ENCODE data around the gene GLI3. TPM values are rescaled to one million over a fixed set of nuclear protein-coding genes. Genes with fewer than 3 reads are reported as not detected.

The GLI3 gene
- polyA plus RNA-seq, 1 of the 3 experiments (the other 2 are of a cell fraction) = 0.08 TPM

GRCh38 chr7:42145539-42145938 lies 91.5 kb downstream of the GLI3 start:
- no peaks in the 10 kb centered on the region for H3K9me3 ChIP-seq
- H3F3A ChIP-seq (replicated peaks; ENCODE audit: insufficient read depth) = no peaks in the 10 kb centered on the region
- TF ChIP-seq GATA2 (CRISPR knock-in tag; IDR thresholded peaks at IDR 0.05) (no peak), IRF3 (IDR thresholded peaks at IDR 0.05; ENCODE audit: low read depth, low read length) (no peak), MXI1 (IDR thresholded peaks at IDR 0.05; ENCODE audit: low read depth, low read length) (no peak), RXRA (IDR thresholded peaks at IDR 0.05; ENCODE audit: borderline replicate concordance, low read depth) (no peak), NRF1 (IDR thresholded peaks at IDR 0.05; ENCODE audit: low read depth, low read length) (no peak), EP300 (IDR thresholded peaks at IDR 0.05; ENCODE audit: borderline replicate concordance in 1 of 2, low read depth in 1 of 2, low read length in 1 of 2) (no peak)
- TF ChIP-seq, protein P1, sequence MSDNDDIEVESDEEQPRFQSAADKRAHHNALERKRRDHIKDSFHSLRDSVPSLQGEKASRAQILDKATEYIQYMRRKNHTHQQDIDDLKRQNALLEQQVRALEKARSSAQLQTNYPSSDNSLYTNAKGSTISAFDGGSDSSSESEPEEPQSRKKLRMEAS (IDR thresholded peaks at IDR 0.05; ENCODE audit: low read depth) = no peak
- TF ChIP-seq, protein P2, sequence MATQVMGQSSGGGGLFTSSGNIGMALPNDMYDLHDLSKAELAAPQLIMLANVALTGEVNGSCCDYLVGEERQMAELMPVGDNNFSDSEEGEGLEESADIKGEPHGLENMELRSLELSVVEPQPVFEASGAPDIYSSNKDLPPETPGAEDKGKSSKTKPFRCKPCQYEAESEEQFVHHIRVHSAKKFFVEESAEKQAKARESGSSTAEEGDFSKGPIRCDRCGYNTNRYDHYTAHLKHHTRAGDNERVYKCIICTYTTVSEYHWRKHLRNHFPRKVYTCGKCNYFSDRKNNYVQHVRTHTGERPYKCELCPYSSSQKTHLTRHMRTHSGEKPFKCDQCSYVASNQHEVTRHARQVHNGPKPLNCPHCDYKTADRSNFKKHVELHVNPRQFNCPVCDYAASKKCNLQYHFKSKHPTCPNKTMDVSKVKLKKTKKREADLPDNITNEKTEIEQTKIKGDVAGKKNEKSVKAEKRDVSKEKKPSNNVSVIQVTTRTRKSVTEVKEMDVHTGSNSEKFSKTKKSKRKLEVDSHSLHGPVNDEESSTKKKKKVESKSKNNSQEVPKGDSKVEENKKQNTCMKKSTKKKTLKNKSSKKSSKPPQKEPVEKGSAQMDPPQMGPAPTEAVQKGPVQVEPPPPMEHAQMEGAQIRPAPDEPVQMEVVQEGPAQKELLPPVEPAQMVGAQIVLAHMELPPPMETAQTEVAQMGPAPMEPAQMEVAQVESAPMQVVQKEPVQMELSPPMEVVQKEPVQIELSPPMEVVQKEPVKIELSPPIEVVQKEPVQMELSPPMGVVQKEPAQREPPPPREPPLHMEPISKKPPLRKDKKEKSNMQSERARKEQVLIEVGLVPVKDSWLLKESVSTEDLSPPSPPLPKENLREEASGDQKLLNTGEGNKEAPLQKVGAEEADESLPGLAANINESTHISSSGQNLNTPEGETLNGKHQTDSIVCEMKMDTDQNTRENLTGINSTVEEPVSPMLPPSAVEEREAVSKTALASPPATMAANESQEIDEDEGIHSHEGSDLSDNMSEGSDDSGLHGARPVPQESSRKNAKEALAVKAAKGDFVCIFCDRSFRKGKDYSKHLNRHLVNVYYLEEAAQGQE (IDR thresholded peaks at IDR 0.05; ENCODE audit: low read depth, low read length) = no peak
- 0 out of 2 replicates have a peak, but pooled peaks cover 3% of the 10 kb centered on the region for H3K9me2 ChIP-seq
- H3K4me3 ChIP-seq (ENCODE audit: low read depth in 2 of 2, low read length in 1 of 2) = no peak overlapping the region
- H2AFZ ChIP-seq (ENCODE audit: low read depth) = no peak overlapping the region
- POLR2A ChIA-PET = no interaction called here
- H3K27ac ChIP-seq (ENCODE audit: low read depth in 2 of 2, low read length in 1 of 2) = no peak overlapping the region
- no peak for DNase-seq
- no peaks in the 10 kb centered on the region for H3K4me1 ChIP-seq (ENCODE audit: control insufficient read depth in 1 of 2, insufficient read depth in 2 of 2, low read depth in 1 of 2, low read length in 1 of 2)
- CTCF ChIA-PET = no interaction called here
- peaks cover 71% of the 10 kb centered on the region for H3K27me3 ChIP-seq (ENCODE audit: insufficient read depth)
- H3K36me3 ChIP-seq (replicated peaks in 1 of 2; ENCODE audit: control insufficient read depth in 1 of 2, insufficient read depth in 2 of 2, low read length in 1 of 2) = no peaks in the 10 kb centered on the region
- H3K9ac ChIP-seq = no peak overlapping the region
- H4K20me1 ChIP-seq (ENCODE audit: insufficient read depth) = no peaks in the 10 kb centered on the region
- no peaks in the 10 kb centered on the region for H3K79me2 ChIP-seq (ENCODE audit: insufficient read depth)
- H3K4me2 ChIP-seq = no peak overlapping the region

- Histone ChIP-seq H3K4me1 (ENCODE audit: control insufficient read depth in 1 of 2, insufficient read depth in 2 of 2, low read depth in 1 of 2, low read length in 1 of 2) (no peaks in the 10 kb centered on the region), H3K4me2 (no peak overlapping the region), H3F3A (replicated peaks; ENCODE audit: insufficient read depth) (no peaks in the 10 kb centered on the region), H2AFZ (ENCODE audit: low read depth) (no peak overlapping the region), H3K27me3 (ENCODE audit: insufficient read depth) (peaks cover 66% of the 10 kb centered on the region), H3K9me3 (no peaks in the 10 kb centered on the region), H3K79me2 (ENCODE audit: insufficient read depth) (no peaks in the 10 kb centered on the region), H3K9ac (no peak overlapping the region), H4K20me1 (ENCODE audit: insufficient read depth) (no peaks in the 10 kb centered on the region), H3K4me3 (ENCODE audit: low read depth in 2 of 2, low read length in 1 of 2) (no peak overlapping the region), H3K27ac (ENCODE audit: low read depth in 2 of 2, low read length in 1 of 2) (no peak overlapping the region), H3K9me2 (0 out of 2 replicates have a peak, but pooled peaks cover 3% of the 10 kb centered on the region), H3K36me3 (replicated peaks in 1 of 2; ENCODE audit: control insufficient read depth in 1 of 2, insufficient read depth in 2 of 2, low read length in 1 of 2) (no peaks in the 10 kb centered on the region)
- CTCF ChIA-PET = interaction anchor here (0.7 kb wide), 1 partner anchor 85 kb away, joined by 4 read pairs; no protein-coding TSS in a partner anchor
- WGBS (ENCODE audit: low lambda C conversion rate) = 23% methylated on average over 4 of the region's 4 CpGs
- POLR2A ChIA-PET = no interaction called here
- no peak for DNase-seq
- TF ChIP-seq NRF1 (IDR thresholded peaks at IDR 0.05; ENCODE audit: low read depth, low read length) (no peak), RCOR1 (IDR thresholded peaks at IDR 0.05; ENCODE audit: low read length) (no peak), EZH2phosphoT487 (IDR thresholded peaks at IDR 0.05; ENCODE audit: borderline replicate concordance, low read depth) (no peak), TCF12 (IDR thresholded peaks at IDR 0.05) (no peak), RFX5 (IDR thresholded peaks at IDR 0.05; ENCODE audit: low read length) (no peak), CHD2 (IDR thresholded peaks at IDR 0.05; ENCODE audit: low read length, partially characterized antibody) (no peak), SMC3 (IDR thresholded peaks at IDR 0.05; ENCODE audit: low read depth, low read length) (no peak), ELF1 (IDR thresholded peaks at IDR 0.05) (no peak), TEAD4 (IDR thresholded peaks at IDR 0.05; ENCODE audit: borderline replicate concordance, insufficient read depth) (no peak), EP300 (IDR thresholded peaks at IDR 0.05; ENCODE audit: borderline replicate concordance in 1 of 2, low read depth in 1 of 2, low read length in 1 of 2) (no peak)
- TF ChIP-seq, protein P2 (IDR thresholded peaks at IDR 0.05; ENCODE audit: low read depth, low read length) = no peak
- TF ChIP-seq, protein P3, sequence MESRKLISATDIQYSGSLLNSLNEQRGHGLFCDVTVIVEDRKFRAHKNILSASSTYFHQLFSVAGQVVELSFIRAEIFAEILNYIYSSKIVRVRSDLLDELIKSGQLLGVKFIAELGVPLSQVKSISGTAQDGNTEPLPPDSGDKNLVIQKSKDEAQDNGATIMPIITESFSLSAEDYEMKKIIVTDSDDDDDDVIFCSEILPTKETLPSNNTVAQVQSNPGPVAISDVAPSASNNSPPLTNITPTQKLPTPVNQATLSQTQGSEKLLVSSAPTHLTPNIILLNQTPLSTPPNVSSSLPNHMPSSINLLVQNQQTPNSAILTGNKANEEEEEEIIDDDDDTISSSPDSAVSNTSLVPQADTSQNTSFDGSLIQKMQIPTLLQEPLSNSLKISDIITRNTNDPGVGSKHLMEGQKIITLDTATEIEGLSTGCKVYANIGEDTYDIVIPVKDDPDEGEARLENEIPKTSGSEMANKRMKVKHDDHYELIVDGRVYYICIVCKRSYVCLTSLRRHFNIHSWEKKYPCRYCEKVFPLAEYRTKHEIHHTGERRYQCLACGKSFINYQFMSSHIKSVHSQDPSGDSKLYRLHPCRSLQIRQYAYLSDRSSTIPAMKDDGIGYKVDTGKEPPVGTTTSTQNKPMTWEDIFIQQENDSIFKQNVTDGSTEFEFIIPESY (IDR thresholded peaks at IDR 0.05; ENCODE audit: borderline replicate concordance, low read depth) = no peak
These were observed 92.4 kb downstream of the GLI3 start for GRCh38 chr7:42144604-42145003.

Measured in SK-N-SH (cell line).